ACHN (cell line): Measurements from ENCODE around the gene IL6ST.
"Not testable (repeated sequence)": the region's sequence is repeated elsewhere in the genome, so short reads cannot be mapped to it uniquely, and the experiment has no call there.

Source experiments
- DNase-seq: peaks from one replicate; pipeline ENCODE4 v3.0.0-alpha.2; 2015
- in situ Hi-C: cut with HindIII; loops from 2 replicates; pipeline ENCODE4 v1.10.0; 2017; ENCODE audit warnings: low sequenced_read_pairs, low pct_ligation_motif_present, low pct_unique_long_range_greater_than_20kb

The IL6ST gene

DNA sequence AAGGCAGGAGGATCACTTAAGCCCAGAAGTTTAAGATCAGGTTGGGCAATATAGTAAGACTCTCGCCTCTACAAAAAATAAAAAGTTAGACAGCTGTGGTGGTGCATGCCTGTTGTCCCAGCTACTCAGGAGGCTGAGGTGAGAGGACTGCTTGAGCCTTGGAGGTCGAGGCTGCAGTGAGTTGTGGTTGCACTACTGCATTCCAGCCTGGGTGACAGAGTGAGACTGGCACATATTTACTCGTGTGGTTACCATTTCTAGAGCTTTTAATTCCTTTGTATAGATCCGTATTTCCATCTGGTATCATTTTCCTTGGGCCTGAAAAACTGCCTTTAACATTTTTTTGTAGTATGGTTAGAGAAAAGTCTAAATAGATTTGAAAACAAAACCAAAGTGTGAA lies 7.8 kb downstream of the IL6ST start:
- in situ Hi-C loops, result no loop called here
- no peak for DNase-seq

DNA sequence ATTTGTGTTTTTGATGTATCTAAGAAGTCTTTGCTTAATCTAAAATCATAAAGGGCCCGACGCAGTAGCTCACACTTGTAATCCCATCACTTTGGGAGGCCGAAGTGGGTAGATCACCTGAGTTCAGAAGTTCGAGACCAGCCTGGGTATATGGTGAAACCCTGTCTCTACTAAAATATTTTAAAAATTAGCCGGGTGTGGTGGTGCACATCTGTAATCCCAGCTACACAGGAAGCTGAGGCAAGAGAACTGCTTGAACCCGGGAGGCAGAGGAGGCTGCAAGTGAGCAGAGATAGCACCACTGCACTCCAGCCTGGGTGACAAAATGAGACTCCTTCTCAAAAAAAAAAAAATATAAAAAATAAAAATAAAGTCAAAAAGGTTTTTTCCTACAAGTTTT lies 9.6 kb downstream of the IL6ST start:
- in situ Hi-C loops, result no loop called here

DNA sequence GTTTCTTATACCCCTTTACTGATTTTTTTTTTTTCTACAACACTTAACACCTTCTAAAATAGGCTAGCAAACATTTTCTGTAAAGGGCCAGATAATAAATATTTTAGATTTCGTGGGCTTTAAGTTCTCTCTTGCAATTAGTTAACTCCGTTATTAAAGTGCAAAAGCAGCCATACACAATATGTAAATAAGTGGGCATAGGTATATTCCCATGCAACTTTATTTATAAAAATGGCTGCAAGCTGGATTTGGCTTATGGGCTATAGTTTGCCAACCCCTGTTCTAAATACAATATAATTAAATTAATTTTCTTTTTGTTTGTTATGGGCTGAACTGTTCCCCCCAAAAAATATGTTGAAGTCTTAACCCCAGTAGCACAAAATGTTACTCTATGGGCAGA lies 10.8 kb downstream of the IL6ST start:
- no peak for DNase-seq
- in situ Hi-C loops, result no loop called here

More for the DNA sequence above, 9.6 kb downstream of the IL6ST start:
- no peak for DNase-seq

DNA sequence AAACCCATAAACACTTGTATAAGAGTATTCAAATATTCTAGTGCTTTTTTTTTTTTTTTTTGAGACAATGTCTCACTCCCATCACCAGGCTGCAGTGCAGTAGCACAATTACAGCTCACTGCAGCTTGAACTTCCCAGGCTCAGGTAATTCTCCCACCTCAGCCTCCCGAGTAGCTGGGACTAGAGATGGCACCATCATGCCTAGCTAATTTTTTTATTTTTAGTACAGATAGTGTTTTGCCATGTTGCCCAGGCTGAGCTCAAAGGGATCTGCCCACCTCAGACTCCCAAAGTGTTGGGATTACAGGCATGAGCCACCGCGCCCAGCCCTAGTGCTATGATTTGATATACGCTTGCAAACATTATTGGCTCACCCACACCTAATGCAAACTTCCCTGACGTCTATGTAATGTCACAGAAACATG lies 11.8 kb downstream of the IL6ST start:
- DNase-seq, result peak; percentile 28
- in situ Hi-C loops, result no loop called here

DNA sequence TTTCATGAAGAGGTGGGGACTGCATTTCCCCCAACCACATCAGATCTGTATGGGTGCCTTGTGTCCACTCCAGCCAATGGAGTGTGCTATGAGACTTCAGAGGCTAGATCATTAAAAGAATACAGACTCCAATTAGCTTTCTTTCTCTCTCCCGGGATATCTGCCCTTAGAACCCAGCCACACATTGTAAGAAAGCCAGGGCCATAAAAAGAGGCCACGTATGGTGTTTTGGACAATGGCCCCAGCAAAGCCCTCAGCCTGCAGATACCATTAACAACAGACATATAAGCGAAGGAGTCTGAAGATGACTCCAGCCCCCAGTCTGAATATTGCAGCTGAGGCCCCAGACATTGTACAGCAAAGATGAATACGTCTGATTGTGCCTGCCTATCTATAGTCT lies 21.5 kb downstream of the IL6ST start:
- DNase-seq, result no peak
- in situ Hi-C loops, result no loop called here

DNA sequence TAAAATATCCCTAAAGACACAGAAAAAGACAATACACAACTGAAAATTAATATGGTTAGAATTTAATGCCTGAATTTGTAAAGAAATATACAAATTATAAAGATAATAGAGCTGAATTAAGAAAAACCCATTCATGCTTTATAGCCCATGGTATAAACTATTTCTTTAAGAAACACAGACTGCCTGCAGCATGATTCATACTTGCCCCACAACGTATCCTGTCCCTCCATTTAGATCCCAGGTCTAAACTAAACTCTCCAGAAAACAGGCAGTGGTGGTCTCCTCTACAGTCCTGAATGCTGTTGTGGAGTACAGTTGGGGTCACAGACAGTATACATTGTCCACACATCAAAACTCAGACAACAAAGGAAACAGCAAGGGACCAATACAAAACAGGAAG lies 24.8 kb downstream of the IL6ST start:
- in situ Hi-C loops, result no loop called here
- no peak for DNase-seq

DNA sequence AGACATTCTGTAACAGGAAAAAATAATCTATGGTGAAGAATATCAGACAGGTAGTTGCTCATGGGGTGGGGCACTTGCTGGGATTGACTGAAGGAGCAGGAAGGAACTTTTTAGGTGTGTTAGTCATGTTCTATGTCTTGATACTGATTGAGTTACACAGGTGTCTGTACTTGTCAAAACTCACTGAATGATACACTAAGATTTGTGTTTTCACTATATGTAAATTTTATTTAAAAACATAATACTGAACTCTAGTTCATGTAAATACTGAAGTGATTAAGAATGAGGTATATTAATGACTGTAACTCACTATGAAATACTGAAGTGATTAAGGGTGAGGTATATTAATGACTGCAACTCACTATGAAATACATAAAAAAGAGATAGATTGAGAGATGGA lies 28.5 kb downstream of the IL6ST start:
- in situ Hi-C loops, result no loop called here
- no peak for DNase-seq

DNA sequence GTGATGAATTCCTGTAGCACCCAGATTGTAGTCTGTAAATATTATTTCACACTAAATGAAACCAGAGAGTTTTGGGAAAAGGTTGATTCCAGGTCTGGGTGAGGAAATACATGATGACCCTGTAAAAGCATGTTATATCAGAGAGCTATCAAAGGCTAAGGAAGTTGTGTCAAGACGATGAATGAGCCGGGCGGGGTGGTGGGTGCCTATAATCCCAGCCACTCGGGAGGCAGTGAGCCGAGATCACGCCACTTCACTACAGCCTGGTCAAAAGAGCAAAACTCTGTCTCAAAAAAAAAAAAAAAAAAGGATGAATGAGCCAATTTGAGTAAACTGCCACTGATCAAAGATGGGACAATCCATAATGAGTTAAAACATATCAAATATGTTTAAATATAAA lies 29.2 kb downstream of the IL6ST start:
- in situ Hi-C loops, result no loop called here
- DNase-seq, result no peak

DNA sequence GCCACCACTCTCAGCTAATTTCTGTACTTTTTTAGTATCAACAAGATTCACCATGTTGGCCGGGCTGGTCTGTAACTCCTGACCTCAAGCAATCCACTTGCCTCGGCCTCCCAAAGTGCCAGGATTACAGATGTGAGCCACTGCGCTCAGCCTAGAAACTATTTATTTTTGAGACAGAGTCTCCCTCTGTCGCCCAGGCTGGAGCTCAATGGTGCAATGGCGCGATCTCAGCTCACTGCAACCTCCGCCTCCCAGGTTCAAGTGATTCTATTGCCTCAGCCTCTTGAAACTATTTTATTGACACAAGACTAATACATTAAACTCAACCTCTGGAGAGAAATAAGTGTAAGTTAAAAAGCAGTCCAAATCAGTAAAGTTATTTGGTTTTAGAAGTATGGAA lies 34.0 kb downstream of the IL6ST start:
- in situ Hi-C loops, result no loop called here
- no peak for DNase-seq

DNA sequence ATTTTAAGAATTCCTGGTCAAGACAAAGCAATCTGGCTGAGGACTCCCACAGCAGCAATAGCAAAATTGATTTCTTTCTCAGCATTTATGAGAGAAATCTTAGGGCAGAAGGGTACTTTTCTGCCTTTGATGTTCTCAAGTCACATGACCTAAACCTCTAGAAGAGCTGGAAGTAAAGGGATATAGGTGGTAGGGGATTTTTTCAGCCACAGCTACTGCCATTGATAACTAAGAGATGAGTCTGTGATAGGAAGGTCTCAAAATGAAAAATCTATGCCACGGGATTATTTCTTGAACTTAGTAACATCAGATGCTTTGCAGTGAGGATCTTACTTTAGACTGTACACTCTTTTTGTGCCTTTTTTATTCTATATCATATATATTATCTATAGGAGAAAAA lies 35.6 kb downstream of the IL6ST start:
- in situ Hi-C loops, result no loop called here
- DNase-seq, result no peak

DNA sequence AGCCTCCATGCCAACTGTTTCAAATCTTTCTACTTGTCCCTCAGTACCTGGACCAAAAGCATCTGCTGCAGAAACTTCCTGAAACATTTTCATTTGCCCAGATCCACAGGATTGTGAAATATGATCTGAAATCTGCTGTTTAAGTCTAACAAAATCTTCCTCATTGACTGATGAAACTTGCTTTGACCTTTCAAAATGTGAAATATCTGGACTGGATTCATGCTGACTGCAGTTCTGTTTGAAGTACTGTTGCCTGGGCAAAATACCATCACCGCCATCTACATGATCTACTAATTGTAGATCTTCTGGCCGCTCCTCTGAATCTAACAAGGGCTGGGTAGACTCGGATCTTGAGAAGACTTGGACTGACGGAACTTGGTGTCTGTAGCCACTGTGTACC lies 53.6 kb downstream of the IL6ST start:
- in situ Hi-C loops, result not testable (repeated sequence)

DNA sequence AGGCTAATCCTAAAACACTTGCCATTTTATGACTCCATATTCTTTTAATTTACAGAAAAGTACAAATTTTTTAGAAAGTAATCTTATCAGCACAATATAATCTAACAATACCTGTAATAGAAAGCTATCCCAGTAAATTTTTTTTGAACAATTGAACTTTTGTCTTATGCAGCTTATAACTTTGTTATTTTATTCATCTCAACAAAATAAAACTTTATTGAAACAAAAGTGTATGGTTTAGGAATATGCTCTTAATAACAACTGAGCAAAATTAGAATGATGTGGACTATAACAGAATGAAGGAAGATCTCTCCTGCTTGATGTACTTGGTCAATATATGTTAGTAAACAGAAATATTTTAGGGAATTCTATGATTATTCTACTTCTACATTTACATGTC lies 57.2 kb downstream of the IL6ST start:
- DNase-seq, in situ Hi-C loops: not testable (repeated sequence)

More for the DNA sequence above, 53.6 kb downstream of the IL6ST start:
- not testable (repeated sequence) for DNase-seq

DNA sequence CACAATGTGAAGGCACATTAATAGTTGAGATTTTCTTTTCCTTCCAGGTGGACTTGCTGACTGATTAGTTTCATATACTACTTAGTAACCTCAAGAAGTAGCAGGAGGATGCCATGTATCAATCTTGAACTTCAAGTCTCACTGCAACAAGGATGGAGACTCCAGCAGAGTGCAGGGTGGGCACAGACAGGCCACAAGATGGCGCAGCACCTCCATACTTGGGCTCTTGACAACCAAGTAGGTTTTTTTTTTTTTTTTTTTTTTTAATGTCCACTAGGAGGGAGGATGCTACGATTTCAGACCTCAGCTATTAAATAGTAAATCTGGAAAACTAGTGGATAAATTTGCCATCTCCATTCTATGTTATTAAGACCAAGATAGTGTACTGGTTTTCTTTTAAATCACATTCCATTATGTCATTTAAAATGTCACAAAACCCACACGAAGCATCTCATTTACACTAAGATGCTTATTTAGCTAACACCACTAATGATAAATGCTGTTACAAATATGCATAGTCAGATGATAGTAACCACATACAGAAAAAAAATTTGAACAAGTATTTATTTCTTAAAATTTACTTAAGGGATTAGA lies 58.6 kb downstream of the IL6ST start:
- DNase-seq, result peak; percentile 78
- in situ Hi-C loops, result no loop called here

DNA sequence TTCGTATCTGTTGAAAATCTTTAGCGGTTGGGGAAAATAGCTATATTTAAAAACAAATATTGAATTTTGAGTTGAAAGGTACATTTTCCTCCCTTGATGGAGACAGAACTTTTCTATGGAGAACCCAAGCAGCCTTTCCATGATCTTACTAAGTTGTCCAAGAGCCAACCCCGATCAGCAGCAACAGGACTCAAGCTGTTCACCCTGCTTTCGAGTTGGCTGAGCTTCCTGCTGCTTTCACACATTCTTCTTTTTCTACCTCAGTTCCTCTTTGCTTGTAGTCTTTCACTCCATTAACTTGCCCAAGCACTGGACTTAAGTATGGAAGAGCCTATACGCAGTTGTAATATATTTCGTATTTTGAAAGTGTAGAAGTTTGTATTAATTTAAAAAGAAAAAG lies 59.4 kb downstream of the IL6ST start:
- DNase-seq, result no peak
- in situ Hi-C loops, result no loop called here

DNA sequence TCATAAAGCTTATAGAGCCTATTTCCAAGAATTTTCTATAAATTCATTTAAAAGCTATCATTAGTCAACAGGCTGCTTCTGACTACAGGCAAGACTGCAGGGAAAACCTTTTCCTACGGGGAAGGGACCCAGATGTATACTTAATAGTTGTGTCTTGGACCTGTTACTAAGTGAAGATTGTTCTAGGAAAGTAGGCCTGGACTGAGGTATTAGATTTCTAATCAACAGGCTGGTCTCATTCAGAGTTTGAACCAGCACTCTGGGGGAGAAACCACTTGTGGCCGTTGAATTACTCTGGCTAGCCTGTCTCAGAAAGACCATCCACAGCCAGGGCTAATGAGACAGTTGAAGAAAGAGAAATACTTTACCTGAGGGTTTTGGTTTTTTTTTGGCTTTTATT lies 60.0 kb downstream of the IL6ST start:
- in situ Hi-C loops, result no loop called here
- no peak for DNase-seq

DNA sequence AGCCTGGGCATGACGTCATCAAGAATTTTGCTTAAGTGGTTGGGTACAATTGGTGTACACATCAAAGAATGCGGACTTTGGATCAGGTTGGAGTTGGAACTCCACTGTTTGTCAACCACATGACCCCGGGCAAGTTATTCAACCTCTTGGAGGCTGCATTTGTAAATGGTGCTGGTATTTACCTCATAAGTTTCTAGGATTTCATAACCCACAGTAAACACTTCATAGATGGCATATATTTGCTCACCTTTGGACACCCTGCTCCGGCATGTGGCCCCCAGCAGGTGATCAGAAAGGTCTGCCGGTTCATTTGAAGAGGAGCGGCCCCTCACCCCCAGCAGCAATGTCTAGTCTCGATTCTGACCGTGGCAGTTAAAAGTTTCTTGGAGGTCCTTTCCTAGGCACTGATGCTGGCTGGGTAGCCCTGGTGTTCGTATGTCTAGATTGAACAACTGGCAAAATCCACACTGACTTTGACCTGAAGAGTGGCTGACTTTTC lies 60.6 kb downstream of the IL6ST start:
- in situ Hi-C loops, result no loop called here
- DNase-seq, result no peak

DNA sequence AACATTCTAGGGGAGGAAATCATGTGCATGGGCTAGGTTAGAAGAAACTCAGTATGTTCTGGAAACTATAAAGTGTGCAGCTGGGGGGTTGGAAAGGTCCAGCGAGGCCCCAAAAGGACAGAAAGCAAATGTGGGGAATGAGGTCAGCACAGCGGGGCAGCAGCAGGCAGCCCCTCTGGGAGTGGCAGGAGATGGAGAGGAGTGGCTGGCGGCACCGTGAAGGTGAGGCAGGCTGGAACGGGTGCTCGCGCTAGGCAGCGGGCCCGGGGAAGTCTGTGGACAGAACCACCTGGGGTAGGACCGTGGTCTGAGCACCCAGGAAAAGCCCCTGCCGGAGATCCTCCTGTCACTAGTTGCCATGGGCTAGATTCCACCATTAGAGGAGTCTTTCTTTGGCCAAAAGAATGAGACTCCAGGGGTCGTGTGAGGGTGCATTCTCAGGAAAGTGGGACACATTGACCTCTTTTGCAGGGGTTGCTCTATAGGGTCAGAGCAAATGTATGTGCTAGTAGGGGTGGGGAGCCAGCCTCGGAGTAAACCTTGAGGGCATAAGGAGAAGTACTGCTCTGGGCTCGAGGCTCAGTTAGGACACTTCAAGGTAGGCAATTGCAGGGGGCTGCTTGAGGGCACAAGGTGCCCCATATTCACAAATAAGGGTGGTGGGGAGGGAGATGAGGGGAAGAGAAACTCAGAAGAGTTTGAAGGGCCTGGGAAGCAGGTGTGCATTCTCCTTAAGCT lies 61.2 kb downstream of the IL6ST start:
- no peak for DNase-seq
- in situ Hi-C loops, result no loop called here

DNA sequence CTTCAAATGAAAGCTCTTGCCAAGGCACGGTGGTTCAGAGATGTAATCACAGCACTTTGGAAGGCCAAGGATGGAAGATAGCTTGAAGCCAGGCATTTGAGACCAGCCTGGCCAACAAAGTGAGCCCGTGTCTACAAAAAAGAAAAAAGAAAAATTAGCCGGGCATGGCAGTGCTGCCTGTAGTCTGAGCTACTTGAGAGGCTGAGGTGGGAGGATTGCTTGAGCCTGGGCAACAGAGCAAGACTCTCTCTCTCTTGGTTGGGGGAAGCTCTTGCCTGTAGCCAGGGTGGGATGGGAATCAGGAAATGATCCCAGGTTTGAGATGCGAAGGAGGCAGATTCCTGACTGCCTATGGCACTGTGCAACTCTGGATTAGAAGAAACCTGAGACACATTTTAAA lies 62.1 kb downstream of the IL6ST start:
- DNase-seq, result no peak
- in situ Hi-C loops, result no loop called here

DNA sequence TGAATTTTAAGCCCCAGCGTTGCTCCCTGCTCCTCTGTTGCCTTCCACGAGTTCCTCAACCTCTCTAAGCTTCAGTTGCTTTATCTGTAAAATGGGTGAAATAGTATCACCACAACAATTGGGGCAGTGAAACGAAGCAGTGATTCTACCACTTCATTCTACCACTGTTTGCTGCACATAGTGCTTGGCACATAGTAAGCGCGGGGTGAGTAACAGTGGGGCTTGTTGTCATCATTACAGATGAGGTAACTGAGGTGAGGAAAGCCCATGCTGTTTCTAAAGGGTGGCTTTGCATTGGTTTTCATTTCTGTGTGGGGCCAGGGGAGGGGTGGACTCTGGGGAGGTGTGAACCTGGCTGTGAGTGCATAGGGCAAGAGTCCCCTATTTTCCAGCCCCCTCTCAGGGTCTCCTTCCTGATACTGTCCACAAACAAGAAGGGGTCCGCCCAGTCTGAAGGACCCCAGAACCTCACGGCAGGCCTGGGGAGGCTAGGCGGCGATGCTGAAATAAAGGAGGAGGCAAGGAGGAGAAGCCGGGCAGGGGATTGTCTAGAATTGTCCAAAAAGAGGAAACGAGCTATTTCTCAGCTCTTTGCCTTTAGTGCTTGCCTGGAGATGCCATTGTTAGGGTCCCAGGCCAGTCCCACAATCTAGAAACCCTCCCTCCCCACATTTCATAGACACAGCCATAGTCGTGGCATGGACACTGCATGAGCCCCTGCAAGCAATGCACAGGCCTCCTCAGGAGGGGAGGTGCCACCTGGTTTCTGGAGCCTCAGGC lies 65.6 kb downstream of the IL6ST start:
- in situ Hi-C loops, result no loop called here
- DNase-seq, result no peak
